Endothelial cell of hepatic sinusoid (primary cell): Measurements from ENCODE around the gene HSPBP1.
"Not testable (repeated sequence)": the region's sequence is repeated elsewhere in the genome, so short reads cannot be mapped to it uniquely, and the experiment has no call there.

Experiments
- in situ Hi-C: cut with HindIII; loops from 2 replicates; pipeline ENCODE4 v1.10.0; 2017; ENCODE audit warnings: low sequenced_read_pairs

The HSPBP1 gene

DNA sequence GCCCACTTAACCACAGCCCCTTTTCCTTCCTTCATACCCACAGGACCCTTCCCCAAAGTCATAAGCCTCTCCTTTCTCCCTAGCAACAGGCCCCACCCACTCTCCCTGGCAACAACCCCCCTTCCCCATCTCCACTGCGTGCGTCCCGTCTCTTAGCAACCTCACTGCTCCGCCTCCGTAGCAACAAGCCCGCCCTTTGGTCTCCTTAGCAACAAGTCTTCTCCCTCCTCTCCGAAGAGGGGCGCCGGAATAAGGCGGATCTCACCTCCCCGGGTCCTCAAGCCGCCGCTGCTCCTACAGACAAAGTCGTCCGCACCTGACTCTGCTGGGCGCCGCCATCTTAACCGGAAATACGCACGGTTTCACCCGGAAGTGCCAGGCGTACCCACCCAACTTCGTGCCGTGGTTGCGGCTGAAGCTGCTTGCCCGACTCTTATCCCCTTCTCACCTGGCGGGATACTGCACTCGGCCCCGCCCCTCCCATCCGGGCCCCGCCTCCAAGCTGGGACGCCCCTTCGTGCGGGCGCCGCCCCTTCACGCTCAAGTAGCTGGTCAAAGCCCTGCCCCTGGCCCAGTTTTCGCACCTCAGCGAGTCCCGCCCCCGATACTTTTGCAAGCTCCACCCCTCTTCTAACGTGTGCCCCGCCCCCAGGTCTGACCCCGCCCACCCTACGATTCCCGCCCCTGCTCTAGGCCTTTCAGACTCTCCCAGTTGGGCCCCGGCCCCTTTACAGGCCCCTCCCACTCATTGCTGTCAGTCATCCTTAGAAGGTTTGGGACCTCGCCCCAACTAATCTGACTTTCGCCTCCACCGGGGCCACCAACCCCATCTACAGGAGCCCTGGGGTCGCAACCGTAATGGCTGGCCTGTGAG is at the start of gene HSPBP1:
TSS of gene HSPBP1 (minus strand) at position 341 of the 874 bp plus-strand sequence. CDS start 502 bp downstream, outside the sequence.
- in situ Hi-C loops: no loop called here

GRCh38 chr19:55328774-55329318 is 48.9 kb upstream of the HSPBP1 start:
- in situ Hi-C loops: not testable (repeated sequence)

GRCh38 chr19:55325172-55325571 is 45.3 kb upstream of the HSPBP1 start, which contains the start of gene TMEM150B:
Gene TMEM150B (minus strand): TSS chr19:55325341. CDS start chr19:55321036, 4,305 bp downstream.
- in situ Hi-C loops: no loop called here

GRCh38 chr19:55324662-55325061 is 44.8 kb upstream of the HSPBP1 start:
- in situ Hi-C loops: no loop called here

DNA sequence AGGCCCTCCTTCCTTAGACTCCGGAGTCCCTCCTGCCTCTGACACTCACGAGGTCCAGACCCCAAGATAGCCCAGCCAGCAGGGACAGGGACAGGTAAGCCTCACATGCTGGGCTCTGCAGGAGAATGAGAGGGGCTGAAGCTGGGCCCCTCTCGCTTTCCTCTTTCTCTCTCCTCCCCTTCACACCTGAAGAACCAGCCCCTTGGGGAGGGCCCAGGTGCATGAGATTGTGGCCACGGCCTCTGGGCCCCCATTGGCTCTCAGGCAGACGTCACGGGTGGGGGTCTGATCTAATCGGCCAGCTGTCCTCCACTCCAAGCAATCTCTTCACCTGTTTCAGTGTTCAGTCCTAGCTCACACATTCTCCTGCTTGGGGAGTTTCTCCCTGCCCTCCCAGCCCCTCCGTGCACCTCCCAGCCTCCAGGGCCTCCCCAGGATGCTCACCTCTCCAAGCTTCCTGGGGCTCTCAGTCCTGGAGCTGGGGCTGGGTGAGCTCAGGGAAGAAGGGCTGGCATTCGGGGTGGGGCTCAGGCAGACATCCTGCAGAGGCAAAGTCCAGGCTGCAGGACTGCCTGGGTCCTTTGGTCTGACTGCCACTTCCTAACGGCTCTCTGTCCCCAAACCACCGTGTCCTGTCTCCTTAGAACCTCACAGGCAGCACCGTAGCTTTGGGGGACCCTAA is 42.4 kb upstream of the HSPBP1 start:
- in situ Hi-C loops: no loop called here

DNA sequence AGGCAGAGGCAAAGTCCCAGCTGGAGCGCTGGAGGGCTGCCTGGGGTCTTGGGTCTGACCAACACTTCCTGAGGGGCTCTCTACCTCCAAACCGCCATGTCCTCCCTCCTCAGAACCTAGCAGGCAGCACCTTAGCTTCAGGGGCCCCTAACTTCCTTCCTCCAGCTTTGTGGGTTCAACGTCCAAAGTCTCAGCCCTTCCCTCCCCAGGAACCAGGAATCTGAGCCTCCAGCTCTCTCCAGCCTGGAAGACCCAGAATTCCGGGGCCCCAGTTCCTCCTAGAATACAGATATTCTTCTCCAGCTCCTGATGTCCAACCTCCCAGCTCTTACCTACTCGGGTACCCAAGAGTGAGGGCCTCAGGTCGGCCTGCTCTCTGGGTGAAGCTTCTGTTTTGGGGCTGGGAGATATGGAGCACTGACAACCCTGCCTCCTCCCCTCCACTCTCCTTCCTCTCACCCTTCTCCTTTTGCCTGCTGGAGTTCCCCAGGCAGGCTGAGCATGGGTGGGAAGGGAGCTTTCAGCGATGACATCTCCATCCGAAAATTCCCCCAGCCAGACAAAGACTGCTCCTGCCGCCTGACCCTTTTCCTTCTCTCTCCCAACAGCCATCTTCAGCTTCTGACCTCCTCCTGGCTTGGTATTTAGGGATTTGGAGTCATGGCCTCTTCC is 41.7 kb upstream of the HSPBP1 start:
- in situ Hi-C loops: no loop called here

GRCh38 chr19:55320844-55321419 is 41.0 kb upstream of the HSPBP1 start:
- in situ Hi-C loops: no loop called here

DNA sequence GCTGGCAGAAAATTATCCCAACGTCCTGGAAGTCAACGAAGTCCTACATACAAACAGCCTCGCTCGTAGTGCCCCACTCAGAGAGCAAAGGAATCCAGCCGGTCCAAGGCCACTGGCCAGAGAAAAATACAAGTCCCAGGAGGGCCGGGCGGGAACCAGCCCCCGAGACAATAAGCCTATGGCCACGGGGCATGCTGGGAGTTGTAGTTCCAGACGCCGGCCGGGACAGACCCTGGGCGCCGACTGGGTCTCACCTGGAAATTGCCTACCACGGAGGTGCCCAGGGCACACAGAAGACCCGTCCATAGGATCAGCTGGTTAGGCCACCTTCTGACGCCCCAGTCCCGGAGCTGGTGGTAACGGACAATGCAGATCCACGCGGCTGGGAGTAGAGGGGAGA is 39.9 kb upstream of the HSPBP1 start:
- in situ Hi-C loops: no loop called here

- in situ Hi-C loops: no loop called here
Measured at GRCh38 chr19:55316646-55317045, 36.7 kb upstream of the HSPBP1 start.

- in situ Hi-C loops: no loop called here
Measured at GRCh38 chr19:55315956-55316525, 36.1 kb upstream of the HSPBP1 start.

- in situ Hi-C loops: no loop called here
Measured at GRCh38 chr19:55314396-55314795, 34.5 kb upstream of the HSPBP1 start.

GRCh38 chr19:55312621-55313512 is 33.0 kb upstream of the HSPBP1 start:
- in situ Hi-C loops: no loop called here

GRCh38 chr19:55311797-55312196 is 31.9 kb upstream of the HSPBP1 start:
- in situ Hi-C loops: no loop called here

DNA sequence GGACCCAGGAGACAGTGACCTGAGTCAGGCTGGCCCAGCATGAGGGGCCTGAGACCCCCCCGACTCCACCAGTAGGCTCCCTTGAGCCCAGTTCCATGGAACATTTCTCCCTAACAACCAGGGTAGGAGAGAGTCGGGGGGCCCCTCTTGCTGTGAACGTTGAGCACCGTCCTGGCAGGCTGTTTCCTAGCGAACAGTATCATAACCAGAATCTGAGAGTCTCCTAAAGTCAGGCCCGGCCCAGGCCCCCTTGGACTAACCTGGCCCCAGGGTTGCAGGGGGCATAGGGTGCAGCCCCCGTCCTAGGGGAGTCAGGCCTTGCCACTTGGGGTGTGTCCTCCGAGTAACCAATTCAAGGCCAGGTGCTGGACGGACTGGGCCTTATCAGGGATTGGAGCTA is 31.5 kb upstream of the HSPBP1 start:
- in situ Hi-C loops: no loop called here

- in situ Hi-C loops: no loop called here
Measured at GRCh38 chr19:55310498-55310897, 30.6 kb upstream of the HSPBP1 start.

DNA sequence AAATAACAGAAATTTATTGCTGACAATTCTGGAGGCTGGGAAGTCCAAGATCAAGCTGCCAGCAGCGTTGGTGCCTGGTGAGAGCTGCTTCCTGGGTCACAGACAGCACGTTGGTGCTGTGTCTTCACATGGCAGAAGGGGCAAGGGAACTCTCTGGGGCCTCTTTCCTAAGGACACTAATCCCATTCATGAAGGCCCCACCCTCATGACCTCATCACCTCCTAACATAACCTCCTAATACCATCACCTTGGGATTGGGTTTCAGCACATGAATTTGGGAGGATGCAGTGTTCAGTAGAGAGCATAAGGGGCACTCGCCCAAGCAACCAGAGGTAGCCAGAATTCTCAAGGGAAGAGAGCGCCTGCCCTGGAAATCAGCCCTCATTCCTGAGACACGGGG is 29.5 kb upstream of the HSPBP1 start:
- in situ Hi-C loops: no loop called here

DNA sequence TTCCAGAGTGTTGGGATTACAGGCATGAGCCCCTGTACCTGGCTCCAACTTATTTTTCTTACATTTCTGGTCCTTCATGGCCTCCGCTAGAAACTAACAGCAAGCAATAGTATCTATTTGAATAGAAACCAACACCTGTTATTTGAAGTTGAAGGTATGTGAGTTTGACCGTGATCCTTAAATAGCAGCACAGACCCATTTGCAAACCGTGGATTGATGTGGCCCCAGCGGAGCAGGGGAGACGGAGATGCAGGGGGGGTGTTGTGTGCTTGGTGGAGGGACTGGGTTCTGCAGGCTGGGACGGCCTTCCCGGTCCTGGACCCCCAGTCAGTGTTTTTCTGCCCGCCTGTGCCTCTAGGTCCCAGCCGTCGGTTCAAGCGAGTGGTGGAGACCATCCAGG is 28.4 kb upstream of the HSPBP1 start:
- in situ Hi-C loops: no loop called here

DNA sequence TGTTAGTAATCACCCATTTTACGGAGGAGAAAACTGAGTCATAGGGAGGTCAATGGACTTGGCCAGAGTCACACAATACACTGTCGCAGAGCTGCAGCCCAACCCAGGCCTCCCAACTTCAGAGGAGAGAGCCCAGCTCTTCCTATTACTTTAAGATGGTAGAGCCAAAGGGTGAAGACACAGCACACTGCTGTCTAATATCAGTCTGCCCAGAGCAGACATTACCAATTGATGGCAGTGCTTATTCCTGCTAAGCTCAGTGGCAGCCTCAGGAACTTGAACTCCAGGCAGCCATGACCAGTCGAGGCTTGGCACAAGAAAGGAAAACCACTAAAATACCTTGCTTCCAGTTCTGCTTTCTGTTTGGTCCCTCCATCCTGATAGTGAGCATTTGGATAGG is 26.8 kb upstream of the HSPBP1 start:
- in situ Hi-C loops: no loop called here

GRCh38 chr19:55305983-55306562 is 26.2 kb upstream of the HSPBP1 start:
- in situ Hi-C loops: no loop called here
